Memory B cell (primary cell): Measurements from ENCODE around the gene ABCF1.

ENCODE experiments used
- ATAC-seq: fragments of 150-1000 bp; cut with Tn5 transposase; 2 replicates; pipeline ENCODE4 v1.10.0; 2021; ENCODE audit warnings: low read depth, mild to moderate bottlenecking, moderate library complexity
- DNase-seq, 2 donors: peaks; one replicate each; pipeline ENCODE4 v3.0.0; 2022; ENCODE audit warnings: low spot score in 2 of 2
- H3K27ac Mint-ChIP-seq: one replicate; pipeline ENCODE4 v1.8.0; 2022; ENCODE audit warnings: mild to moderate bottlenecking, moderate library complexity, mixed read lengths
- H3K27me3 Mint-ChIP-seq: one replicate; pipeline ENCODE4 v1.8.0; 2022; ENCODE audit warnings: mixed read lengths
- H3K36me3 Mint-ChIP-seq: one replicate; pipeline ENCODE4 v1.8.0; 2022; ENCODE audit warnings: mild to moderate bottlenecking, mixed read lengths
- H3K4me1 Mint-ChIP-seq: one replicate; pipeline ENCODE4 v1.8.0; 2022; ENCODE audit warnings: mixed read lengths
- H3K4me3 Mint-ChIP-seq: one replicate; pipeline ENCODE4 v1.8.0; 2022; ENCODE audit warnings: mild to moderate bottlenecking, moderate library complexity, mixed read lengths
- H3K9me3 Mint-ChIP-seq: one replicate; pipeline ENCODE4 v1.8.0; 2022; ENCODE audit warnings: mixed read lengths

The ABCF1 gene

DNA sequence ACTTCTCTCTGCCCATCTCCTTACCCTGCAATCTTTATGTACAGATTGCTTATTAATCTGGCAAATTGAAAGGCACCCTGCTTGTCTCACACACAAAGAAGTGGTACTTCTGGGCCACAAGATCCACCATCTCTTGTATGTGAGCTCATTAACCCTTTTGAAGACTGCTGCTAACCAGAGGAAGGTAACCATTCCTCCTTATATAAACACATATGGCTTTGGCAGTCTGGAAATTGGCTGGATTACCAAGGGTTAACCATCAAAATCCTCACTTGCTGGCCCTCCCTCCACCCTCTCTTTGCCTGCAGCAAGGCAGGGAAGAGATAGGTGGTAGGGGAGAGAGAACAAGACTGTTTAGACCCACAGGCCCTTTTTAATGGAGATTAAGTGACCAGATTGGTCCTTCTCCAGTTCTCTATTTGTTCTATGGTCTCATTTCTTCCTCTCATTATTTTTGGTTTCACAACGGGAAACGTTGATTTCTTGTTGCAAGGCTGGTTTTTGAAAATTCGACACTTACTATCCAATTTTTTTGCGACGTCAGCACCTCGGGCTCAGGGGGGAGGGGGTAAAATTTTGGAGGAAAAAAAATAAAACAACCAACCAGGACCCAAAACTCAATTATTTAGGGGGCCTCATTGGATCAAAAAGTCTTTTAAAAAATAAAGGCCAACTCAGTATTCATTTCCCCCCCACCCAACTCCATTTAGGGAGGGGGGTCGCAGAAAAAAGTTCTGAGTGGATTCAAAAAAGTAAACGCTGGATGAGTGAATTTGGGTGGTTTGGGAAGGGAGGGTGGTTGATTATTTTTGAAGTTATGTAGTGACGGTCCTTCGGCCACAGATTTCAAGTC lies 44.9 kb downstream of the ABCF1 start:
- H3K36me3 Mint-ChIP-seq, result peaks cover 27% of the 10 kb centered on the region
- peak overlapping the region; percentile 100 for H3K27ac Mint-ChIP-seq
- ATAC-seq, result no peak
- no peaks in the 10 kb centered on the region for H3K9me3 Mint-ChIP-seq
- H3K27me3 Mint-ChIP-seq, result no peaks in the 10 kb centered on the region
- H3K4me1 Mint-ChIP-seq, result peaks cover 31% of the 10 kb centered on the region
- DNase-seq, result peak; percentile 48 to 52
- peak overlapping the region; percentile 92 for H3K4me3 Mint-ChIP-seq

DNA sequence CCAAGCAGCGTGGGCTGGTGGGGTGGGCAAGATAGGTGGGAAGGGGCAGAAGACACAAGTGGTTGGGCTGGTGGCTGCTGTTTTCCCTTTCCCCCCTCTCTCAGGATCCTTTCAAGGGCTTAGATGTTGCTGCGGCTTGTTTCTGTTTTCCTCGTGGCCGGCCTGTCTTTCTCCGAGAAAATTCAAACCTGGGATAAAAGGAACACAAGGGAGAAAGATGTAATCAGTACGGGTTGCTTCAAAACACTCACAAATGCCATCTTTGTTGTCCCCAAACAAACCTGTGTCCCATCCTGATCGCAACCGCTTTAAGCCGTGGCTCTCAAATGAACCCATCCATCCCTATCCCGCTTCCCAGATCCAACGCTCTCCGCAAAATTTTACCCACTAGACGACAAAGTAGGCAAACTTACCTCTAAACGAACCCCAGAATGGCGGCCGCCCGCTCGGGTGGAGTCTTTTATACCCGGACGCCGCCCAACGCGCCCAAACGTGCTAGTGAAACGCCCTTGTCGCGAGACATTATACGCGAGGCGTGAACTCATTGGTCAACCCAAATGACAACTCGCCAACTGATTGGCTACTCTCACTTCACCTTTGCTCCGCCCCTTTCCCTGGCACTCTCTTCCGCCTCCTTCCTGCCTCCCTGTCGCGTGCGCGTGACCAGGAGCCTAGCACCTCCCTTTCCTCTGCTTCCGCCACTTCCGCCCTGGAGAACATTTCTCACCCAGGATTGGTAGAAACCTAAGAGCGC lies 45.7 kb downstream of the ABCF1 start, which contains the start of gene PPP1R10:
PPP1R10 (minus strand) TSS at position 433 of the 754 bp plus-strand sequence. CDS start 7,299 bp downstream, outside the sequence.
- no peaks in the 10 kb centered on the region for H3K9me3 Mint-ChIP-seq
- no peaks in the 10 kb centered on the region for H3K27me3 Mint-ChIP-seq
- H3K4me3 Mint-ChIP-seq, result peak within 1 kb of the TSS; percentile 92
- peaks cover 23% of the 10 kb centered on the region for H3K4me1 Mint-ChIP-seq
- H3K36me3 Mint-ChIP-seq, result peaks cover 29% of the 10 kb centered on the region
- DNase-seq (peak in 1 of 2 donors; percentile 98), ATAC-seq (peak; percentile 71)
- peak within 1 kb of the TSS; percentile 100 for H3K27ac Mint-ChIP-seq

DNA sequence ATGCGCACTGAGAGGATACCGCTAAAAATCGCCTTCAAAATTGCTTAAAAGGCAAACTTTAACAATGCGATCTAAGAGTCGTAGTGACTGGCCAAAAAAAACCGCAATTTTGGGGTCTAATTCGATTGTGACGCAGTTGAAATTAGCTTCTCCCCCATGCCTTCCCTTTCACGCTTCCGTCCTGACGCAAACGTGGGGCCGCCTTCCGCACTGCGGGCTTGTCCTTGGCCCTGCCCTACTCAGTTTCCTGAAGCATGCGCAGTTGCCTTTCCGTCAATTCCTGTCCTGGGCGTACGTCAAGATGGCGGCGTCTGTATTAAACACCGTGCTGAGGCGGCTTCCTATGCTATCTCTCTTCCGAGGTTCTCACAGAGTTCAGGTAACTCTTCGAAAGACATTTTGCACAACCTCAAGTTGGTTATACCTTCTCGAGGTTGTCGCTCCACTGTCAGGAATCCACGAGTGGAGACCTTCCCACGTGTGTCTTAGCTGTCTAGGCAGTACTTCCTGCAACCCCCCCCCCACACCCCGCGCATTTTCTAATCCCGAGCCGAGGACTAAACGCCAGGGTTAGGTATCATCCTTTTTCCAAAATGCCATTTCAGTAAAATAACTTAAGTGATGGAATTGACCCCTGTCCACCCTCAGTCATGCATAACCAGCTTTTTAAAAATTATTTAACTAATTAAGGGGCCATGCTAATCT lies 46.5 kb downstream of the ABCF1 start, which contains the start of gene MRPS18B:
MRPS18B (plus strand) TSS at position 276 of the 705 bp plus-strand sequence; CDS start at position 302, 26 bp downstream.
- H3K27me3 Mint-ChIP-seq, result no peaks in the 10 kb centered on the region
- H3K4me3 Mint-ChIP-seq, result peak within 1 kb of the TSS; percentile 92
- H3K36me3 Mint-ChIP-seq, result peaks cover 32% of the 10 kb centered on the region
- no peaks in the 10 kb centered on the region for H3K9me3 Mint-ChIP-seq
- peaks cover 22% of the 10 kb centered on the region for H3K4me1 Mint-ChIP-seq
- peak within 1 kb of the TSS; percentile 100 for H3K27ac Mint-ChIP-seq
- DNase-seq (peak; percentile 93 to 95), ATAC-seq (peak; percentile 72)

DNA sequence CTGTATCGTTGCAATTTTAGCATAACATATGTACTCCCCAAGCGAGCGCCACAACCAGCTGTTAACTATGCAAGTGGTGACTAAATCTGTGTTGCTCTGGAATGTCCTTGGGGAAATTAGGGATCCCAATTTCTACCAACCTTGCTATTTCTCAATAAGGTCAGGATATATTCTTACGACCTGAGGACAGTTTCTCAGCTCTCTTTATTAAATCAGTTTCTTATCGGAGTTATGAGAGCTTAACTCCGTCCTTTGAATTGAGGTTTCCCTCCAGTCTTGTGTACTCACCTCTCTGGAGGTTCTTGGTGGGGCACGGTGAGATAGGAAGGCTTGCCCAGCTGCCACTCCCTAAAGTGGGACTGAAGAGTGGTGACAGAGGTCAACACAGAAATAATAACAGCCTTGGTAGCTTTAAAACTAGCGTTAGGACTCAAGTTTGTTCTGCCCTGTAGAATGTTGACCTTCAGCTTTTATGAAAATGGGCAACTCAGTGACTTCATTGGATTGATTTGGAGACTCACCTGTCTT lies 47.1 kb downstream of the ABCF1 start:
- no peaks in the 10 kb centered on the region for H3K9me3 Mint-ChIP-seq
- peaks cover 33% of the 10 kb centered on the region for H3K36me3 Mint-ChIP-seq
- DNase-seq (no peak), ATAC-seq (no peak)
- peak overlapping the region; percentile 100 for H3K27ac Mint-ChIP-seq
- H3K27me3 Mint-ChIP-seq, result no peaks in the 10 kb centered on the region
- peaks cover 18% of the 10 kb centered on the region for H3K4me1 Mint-ChIP-seq
- peak overlapping the region; percentile 92 for H3K4me3 Mint-ChIP-seq

DNA sequence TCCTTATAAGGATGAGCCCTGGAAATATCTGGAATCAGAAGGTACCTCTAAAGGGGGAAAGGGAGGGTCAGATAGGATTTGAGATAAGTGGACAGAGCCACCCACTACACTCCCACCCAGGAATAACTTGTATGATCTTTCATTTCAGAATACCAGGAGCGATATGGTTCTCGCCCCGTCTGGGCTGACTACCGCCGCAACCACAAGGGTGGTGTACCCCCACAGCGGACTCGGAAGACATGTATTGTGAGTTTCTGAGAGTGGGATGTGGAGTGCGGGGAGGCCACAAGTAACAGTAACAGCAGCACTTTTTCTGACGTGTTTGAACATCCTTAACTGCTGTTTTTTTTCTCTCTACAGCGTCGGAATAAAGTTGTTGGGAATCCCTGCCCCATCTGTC lies 48.3 kb downstream of the ABCF1 start:
- no peaks in the 10 kb centered on the region for H3K27me3 Mint-ChIP-seq
- peak overlapping the region; percentile 92 for H3K4me3 Mint-ChIP-seq
- peaks cover 11% of the 10 kb centered on the region for H3K4me1 Mint-ChIP-seq
- DNase-seq (no peak), ATAC-seq (no peak)
- H3K27ac Mint-ChIP-seq, result no peak overlapping the region
- no peaks in the 10 kb centered on the region for H3K9me3 Mint-ChIP-seq
- H3K36me3 Mint-ChIP-seq, result peaks cover 35% of the 10 kb centered on the region

DNA sequence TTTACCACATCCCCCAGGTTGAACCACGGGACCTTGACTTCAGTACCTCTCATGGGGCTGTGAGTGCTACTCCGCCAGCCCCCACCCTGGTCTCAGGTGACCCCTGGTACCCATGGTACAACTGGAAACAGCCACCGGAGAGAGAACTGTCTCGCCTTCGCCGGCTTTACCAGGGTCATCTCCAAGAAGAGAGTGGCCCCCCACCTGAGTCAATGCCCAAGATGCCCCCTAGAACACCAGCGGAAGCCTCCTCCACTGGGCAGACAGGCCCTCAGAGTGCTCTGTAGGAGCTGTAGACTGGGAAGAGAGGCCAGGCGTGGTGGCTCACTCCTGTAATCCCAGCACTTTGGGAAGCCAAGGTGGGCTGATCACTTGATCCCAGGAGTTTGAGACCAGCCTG lies 54.3 kb downstream of the ABCF1 start:
- Mint-ChIP-seq H3K27me3 (no peaks in the 10 kb centered on the region), H3K4me1 (peaks cover 19% of the 10 kb centered on the region), H3K9me3 (no peaks in the 10 kb centered on the region), H3K36me3 (peaks cover 20% of the 10 kb centered on the region), H3K27ac (peak overlapping the region; percentile 52), H3K4me3 (peak overlapping the region; percentile 64)
- ATAC-seq (no peak), DNase-seq (no peak)

DNA sequence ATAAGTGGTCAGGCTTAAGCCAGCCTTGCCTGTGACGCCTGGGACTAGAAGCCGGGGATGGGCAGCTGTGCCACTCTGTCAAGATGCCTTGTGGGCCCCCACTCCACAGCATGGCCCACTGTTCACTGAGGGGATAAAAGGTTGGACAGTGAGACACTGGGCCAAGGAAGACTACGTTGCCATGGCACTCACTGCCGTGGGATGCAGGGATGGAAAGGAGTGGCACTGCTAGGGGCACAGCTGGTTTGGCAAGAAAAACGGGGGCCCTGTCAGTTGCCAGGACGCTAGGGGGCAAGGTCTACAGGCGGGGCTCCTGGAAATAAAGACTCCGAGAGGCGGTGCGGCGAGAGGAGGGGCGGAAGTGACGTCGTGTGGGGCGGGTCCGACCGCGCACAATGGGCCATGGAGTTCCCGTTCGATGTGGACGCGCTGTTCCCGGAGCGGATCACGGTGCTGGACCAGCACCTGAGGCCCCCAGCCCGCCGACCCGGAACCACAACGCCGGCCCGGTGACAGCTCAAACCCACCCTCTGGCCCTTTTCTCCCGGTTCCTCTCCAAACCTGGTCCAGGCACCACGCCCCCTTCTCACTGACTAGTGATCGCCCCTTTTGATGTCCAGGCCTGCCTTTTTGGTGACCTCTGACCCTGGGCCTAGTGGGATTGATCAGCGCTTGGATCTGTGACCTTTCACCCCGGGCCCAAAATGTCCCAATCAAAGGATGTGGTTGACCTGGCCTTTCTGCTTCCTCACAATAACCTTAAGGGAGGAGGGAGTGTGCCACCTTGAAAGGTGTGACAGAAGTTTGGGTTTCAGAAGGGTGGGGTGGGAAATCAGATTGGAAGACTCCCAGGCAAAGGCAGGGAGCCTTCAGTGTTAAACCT lies 55.5 kb downstream of the ABCF1 start, which contains the start of gene ATAT1:
ATAT1 (plus strand) TSS at position 391 of the 883 bp plus-strand sequence.
- peak; percentile 100 for ATAC-seq
- peak within 1 kb of the TSS; percentile 92 for H3K4me3 Mint-ChIP-seq
- H3K9me3 Mint-ChIP-seq, result no peaks in the 10 kb centered on the region
- peak; percentile 80 to 87 for DNase-seq
- H3K36me3 Mint-ChIP-seq, result peaks cover 25% of the 10 kb centered on the region
- H3K4me1 Mint-ChIP-seq, result peaks cover 23% of the 10 kb centered on the region
- no peaks in the 10 kb centered on the region for H3K27me3 Mint-ChIP-seq
- peak within 1 kb of the TSS; percentile 90 for H3K27ac Mint-ChIP-seq

DNA sequence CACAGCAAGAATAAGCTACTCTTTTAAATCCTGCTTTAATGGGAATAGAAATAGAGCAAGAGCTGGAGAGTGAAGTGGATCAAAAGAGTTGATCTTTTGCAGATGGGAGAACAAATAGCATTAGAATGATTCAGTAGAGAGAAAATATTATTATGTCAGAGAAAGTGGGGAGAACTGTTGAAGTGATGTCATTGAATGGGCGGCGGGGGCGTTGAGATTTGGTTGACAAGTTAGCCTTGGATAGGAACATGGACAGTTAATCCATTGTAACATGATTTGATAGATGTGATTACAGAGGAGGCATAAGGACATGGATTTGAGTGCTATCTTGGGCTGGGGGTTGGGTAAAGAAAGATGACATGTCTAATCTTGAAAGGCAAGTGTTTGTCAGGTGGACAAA lies 64.6 kb downstream of the ABCF1 start:
- Mint-ChIP-seq H3K4me3 (no peak overlapping the region), H3K4me1 (peaks cover 5% of the 10 kb centered on the region), H3K9me3 (no peaks in the 10 kb centered on the region), H3K36me3 (peaks cover 16% of the 10 kb centered on the region), H3K27me3 (no peaks in the 10 kb centered on the region), H3K27ac (peak overlapping the region; percentile 19)
- DNase-seq (no peak), ATAC-seq (no peak)

DNA sequence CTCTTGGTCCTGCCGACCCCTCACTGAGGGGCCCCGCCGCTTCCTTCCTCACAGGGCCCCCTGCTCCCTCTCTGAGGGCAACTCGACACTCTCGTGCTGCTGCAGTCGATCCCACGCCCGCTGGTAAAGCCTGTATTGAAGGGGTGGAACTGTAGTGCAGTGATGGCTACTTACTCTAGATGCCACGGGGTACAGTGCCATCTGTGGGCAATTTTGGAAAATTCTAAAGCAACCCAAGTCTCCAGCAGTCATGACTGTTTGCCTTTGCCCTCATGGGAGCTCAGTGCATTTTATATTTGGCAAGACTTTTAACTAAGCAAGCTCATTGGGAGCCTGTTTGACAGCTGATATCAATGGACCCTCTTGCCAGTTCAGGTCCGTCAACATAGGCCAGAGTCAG lies 69.2 kb downstream of the ABCF1 start:
- DNase-seq, result no peak
- Mint-ChIP-seq H3K36me3 (peaks cover 12% of the 10 kb centered on the region), H3K27me3 (no peaks in the 10 kb centered on the region), H3K4me3 (no peak overlapping the region), H3K4me1 (peaks cover 7% of the 10 kb centered on the region), H3K9me3 (no peaks in the 10 kb centered on the region), H3K27ac (no peak overlapping the region)
- ATAC-seq, result no peak

DNA sequence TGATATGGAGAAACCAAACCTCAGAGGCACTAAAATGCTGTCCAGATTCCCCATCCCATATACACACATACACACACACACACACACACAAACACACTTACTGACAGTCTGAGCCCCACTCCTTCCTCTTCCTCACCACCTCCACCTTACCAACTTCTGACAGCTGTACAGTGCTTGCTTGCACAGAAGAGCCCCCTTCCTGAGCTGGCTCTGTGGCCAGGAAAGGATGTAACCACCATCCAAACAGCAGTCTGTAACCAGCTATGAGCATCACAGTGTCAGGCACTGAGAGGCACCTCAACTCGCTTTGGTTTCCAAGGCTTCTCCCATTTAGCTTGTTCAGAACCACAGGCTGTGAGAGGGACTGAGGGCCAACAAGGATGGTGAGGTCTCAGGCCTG lies 69.8 kb downstream of the ABCF1 start:
- H3K4me1 Mint-ChIP-seq, result peaks cover 12% of the 10 kb centered on the region
- no peak overlapping the region for H3K4me3 Mint-ChIP-seq
- no peaks in the 10 kb centered on the region for H3K9me3 Mint-ChIP-seq
- DNase-seq (no peak), ATAC-seq (no peak)
- no peak overlapping the region for H3K27ac Mint-ChIP-seq
- peaks cover 12% of the 10 kb centered on the region for H3K36me3 Mint-ChIP-seq
- H3K27me3 Mint-ChIP-seq, result no peaks in the 10 kb centered on the region
